GM21576 (cell line): Measurements from ENCODE around the gene SNCA.

ENCODE experiments used
- ATAC-seq: cut with Tn5 transposase; IDR thresholded peaks from one replicate; pipeline ENCODE4 v1.9.1; 2021; ENCODE audit warnings: mild to moderate bottlenecking, moderate library complexity; ENCODE audit not compliant: unreplicated experiment

SNCA gene

GRCh38 chr4:89836897-89837384, at the start of gene SNCA:
SNCA (minus strand) TSS chr4:89837161; CDS start chr4:89835667, 1,494 bp downstream.
- no peak for ATAC-seq

- ATAC-seq = no peak
These were observed 42.3 kb upstream of the SNCA start for GRCh38 chr4:89879215-89879614.

DNA sequence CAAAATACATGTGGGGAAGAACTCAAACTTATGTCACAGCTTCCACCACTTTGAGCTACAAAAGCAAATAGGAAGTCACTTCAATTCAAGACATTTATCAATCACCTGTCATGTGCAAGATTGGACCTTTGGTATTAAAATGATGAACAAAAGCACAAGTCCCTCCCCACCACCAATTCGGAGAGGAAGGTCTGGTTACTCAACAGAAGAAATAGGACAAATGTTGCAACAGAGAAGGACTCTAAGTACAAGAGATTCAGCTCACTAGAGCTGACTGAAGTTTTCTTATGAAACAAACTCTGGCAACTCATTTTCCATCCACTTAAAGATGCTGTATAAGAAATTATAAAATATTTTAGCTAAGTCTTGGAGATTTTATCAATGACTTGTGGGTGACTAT, 41.6 kb upstream of the SNCA start:
- ATAC-seq = no peak

DNA sequence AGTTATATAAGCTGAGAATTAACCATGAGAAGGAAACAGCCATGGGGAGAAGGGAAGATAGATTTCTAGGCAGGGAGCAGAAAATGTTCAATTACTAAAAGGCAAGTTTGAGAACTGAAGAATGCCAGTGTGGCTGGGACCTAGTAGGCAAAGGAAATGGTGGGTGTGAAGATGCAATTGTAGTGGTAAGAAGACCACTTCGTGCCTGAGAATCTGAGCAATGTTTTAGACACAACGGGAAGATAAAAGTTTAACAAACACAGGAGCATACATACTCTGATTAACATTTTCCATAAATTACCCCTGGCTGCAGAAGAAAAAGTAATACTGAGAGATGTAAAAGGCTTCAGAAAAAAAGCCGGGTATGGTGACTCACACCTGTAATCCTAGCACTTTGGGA, 39.6 kb upstream of the SNCA start:
- ATAC-seq = no peak

DNA sequence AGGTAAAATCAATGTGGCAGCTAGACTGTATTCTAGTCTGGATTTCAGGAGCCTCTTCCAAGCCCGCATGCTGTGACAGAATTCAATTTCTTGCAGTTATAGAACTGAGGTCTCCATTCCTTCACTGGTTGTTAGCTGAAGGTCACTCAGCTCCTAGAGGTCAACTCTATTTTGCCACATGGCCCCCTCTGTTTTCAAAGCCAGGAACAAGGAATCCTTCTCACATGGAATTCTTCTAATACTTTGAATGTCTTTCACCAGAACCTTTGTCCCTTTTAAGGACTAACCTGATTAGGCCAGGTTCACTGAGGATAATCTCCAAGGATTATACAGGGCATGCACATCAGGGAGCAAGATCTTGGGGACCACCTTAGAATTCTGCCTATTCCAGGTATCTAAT, 34.2 kb upstream of the SNCA start:
- ATAC-seq = no peak

DNA sequence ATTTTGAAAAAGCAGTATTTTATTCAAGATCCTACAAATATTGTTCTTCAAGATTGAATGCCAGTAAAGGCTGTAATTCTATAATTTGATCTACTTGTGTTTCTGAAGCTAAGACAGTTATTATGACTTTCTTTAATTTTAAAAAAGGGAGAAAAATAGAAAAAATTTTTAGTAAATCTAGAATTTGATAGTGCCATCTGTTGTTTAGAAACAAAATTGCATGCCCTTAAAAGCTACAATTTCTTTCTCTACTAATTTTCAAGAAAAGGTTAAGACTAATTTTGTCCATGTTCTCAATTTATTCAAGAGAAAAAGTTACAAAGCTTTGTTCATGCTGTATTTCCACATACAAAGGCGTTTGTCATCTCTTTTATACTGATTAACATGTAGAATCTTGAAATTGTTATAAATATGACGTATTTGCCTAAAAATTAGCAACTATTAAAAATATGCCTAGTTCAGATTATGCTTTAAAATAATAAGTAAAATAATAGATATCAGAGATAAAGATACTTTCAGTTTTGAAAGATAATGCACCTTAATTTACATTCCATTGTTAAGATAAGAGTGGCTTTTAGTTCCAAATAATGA, 32.1 kb upstream of the SNCA start:
- ATAC-seq = no peak

DNA sequence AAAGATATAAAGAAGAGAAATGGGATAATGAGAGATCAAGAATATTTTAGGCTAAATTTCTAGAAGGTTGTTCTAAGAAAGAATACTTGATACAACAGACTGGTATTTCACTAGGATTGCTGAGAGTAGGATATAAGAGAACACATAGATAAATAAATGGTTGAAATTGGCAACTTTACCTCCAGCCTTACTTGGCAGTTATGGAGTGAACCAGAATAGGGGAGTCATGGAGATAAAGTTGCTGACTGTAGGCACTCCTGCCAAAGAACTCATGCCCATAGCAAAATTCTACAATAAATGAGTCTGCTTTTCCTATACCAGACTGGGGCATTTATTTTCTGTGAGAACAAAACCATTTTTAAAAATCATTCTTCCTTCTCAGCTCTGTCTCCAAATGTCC, 31.3 kb upstream of the SNCA start:
- ATAC-seq = no peak

DNA sequence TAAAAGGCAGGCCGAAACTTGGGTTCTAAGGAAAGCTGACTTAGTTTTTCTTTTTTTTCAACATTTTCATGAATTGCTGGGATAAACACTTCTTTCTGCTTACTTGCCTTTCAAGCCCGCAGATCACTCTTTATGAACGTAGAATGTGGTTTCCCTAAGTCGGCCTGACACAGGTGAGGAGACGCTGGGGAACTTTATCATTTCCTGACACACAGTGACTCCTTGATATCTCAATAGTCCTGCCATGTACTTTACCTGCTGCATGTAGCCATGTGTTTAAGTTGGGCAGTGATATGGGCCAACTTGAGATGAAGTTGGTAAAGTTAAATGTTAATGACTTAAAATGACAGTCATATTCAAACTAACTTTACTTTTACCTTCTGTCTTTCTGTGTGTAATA, 26.6 kb upstream of the SNCA start:
- ATAC-seq = no peak

GRCh38 chr4:89860971-89861370, 24.0 kb upstream of the SNCA start:
- no peak for ATAC-seq

DNA sequence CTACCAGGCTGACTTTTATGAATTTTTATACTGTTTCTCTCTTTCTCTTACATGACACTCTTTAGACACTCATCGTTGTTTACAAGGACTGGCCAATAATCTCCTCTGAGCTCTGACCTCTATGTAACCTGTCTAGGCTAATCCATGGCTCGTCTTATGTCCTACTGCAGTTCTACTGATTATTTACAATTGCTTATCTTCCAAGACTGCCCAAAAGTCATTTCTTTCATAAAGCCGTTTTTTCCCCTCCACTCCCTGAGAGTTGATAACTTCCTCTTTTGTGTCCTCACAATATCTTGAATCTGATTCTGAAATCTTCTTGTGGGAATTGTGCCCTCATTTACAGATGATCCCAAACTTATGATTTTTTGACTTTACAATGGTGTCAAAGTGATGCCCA, 18.3 kb upstream of the SNCA start:
- no peak for ATAC-seq

- ATAC-seq = no peak
These were observed 10.8 kb upstream of the SNCA start for GRCh38 chr4:89847571-89848325.

- no peak for ATAC-seq
These were observed 2.6 kb upstream of the SNCA start for GRCh38 chr4:89839558-89839957.

DNA sequence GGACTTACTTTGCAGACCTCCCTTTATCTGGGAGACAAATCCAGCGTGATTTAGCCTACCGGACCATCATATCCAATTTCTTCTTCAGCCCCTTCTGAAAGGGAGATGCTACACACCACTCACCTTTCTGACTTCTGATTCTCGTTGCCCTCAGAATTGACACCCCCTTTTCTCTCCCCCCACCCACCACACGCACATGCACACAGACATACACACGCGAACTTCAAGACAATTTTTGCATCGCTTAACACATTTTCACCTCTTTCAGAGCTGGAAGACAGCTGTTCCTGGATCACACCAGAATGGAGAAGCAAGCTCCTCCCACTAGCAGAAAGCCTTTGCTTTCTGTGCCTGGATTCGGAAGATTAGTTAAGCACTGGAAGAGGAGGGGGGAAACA, 1.0 kb upstream of the SNCA start:
- no peak for ATAC-seq

DNA sequence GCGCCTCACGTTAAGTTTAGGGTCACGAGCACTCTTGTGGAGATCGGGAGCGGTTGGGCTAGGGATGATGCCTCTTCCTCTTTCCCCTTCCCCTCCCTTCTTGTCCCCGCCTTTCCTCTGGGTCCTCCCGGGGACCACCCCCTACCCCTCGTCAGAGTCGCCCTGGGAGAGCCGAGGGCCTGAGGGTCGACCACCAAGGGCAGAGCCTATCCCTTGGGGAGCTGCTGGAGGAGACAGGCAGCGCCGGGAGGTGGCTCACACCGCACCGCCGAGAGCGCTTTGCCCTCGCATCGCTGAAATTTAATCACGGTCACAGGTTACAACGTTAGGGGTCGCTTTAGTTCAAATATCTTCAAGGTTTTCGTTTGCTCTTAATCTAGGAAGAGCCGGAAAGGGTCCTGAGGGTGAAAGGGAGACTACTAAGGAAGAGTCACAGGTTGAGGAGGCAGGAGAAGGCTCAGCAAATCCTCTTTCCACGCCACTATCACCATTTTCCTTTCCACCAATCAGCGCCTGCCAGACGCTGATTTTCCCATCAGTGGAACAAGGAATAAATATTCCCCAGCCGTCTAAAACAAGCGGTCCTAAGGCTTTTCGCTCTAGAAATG, 528 bp upstream of the SNCA start:
- ATAC-seq = no peak

GRCh38 chr4:89836031-89836745, 773 bp downstream of the SNCA start:
- ATAC-seq = no peak

GRCh38 chr4:89835413-89835812, 1.5 kb downstream of the SNCA start:
- ATAC-seq = no peak

DNA sequence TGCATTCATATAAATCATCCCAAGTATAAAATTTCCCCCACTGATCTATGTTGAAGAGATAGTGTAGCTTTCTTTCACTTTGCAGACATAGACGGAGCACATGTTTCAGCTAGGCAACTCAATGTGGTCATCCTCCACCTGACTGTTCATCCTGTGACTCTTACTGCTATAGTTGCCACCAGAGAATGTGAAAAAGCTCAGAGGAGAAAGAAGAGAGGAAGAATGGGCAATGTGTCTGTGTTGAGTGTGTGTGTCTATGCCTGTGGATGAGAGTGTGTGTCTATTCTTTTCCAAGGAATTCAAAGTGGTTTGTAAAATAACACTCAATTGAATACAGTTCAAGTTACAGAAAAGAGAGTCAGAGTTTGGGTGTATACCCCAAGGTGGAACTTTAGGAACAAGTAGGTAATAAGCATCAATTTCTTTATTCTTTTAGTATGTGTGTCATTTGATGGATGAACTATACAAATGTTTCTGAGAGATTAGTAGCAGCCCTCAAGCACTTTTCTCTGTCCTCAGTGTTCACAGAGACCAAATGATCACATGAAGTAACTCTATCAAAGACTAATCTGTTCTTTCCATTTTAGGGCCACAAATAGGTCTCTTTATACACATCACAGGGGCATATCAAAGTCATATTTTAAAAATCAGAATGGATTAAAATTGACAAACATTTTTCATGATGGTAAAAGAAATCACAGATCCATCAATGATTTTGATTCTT, 2.3 kb downstream of the SNCA start:
- ATAC-seq = no peak

GRCh38 chr4:89829470-89830138, 7.4 kb downstream of the SNCA start:
- peak; percentile 85 for ATAC-seq

DNA sequence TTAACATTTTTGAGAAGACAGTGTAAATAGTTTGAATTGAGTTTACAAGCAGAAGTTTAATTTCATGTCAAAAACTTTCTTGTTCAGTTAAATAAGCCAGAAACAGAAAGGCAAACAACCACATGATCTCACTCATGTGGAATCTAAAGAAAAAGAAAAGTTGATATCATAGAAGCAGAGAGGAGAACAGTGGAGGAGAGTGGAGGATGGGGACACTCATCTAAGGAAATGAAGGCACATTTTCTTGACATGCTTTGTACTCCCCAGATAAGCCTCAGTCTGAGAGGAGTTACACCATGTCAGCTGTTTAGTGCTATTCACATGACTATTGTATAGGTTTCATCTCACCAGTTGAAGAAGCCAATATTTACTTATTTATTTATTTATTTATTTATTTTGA, 13.5 kb downstream of the SNCA start:
- no peak for ATAC-seq

DNA sequence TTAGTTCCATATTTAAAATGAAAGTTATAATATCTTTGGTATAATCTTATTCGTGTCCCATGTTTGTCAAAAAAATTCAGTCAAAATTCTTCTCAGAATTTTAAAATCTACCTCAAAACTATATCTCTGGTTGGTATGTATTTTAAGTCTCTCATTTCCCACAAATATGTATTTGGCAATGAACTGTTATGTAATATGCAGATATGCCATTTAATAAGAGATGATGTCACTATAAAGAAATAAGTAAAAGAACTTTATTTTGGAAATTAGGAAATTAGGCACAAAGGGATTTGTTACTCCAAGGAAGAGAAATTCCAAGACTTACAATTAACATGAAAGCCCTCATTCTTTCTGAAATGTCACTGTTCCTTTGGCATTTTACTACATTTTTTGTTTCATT, 15.3 kb downstream of the SNCA start:
- no peak for ATAC-seq
